Thyroid gland (tissue), 4 donors: ENCODE results near the gene STK17B.

Experiments
- POLR2A ChIP-seq, 2 donors: fragments of 450-650 bp; IDR thresholded peaks; one replicate each; pipeline ENCODE4 v1.6.1; 2017; ENCODE audit warnings: antibody characterized with exemption in 2 of 2, mild to moderate bottlenecking in 2 of 2, moderate library complexity in 1 of 2
- TF ChIP-seq, protein P1 (sequence below), 6 experiments: fragments of 200-600 bp in 3 of 6; fragments of 450-650 bp in 3 of 6; sonication (generic) in 3 of 6; IDR thresholded peaks; one replicate each; pipeline ENCODE4 v1.5.1; 2016 to 2019; ENCODE audit warnings: antibody characterized with exemption in 6 of 6, mild to moderate bottlenecking in 2 of 6, inconsistent platforms in 1 of 6, moderate library complexity in 1 of 6

- TF ChIP-seq, protein P1, sequence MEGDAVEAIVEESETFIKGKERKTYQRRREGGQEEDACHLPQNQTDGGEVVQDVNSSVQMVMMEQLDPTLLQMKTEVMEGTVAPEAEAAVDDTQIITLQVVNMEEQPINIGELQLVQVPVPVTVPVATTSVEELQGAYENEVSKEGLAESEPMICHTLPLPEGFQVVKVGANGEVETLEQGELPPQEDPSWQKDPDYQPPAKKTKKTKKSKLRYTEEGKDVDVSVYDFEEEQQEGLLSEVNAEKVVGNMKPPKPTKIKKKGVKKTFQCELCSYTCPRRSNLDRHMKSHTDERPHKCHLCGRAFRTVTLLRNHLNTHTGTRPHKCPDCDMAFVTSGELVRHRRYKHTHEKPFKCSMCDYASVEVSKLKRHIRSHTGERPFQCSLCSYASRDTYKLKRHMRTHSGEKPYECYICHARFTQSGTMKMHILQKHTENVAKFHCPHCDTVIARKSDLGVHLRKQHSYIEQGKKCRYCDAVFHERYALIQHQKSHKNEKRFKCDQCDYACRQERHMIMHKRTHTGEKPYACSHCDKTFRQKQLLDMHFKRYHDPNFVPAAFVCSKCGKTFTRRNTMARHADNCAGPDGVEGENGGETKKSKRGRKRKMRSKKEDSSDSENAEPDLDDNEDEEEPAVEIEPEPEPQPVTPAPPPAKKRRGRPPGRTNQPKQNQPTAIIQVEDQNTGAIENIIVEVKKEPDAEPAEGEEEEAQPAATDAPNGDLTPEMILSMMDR (IDR thresholded peaks at IDR 0.05) = no peak
- TF ChIP-seq POLR2A (IDR thresholded peaks at IDR 0.05) = no peak
Observed at GRCh38 chr2:196191541-196191940, 20.2 kb upstream of the STK17B start.
